Raji (cell line): ENCODE measurements around the gene SCAF11.

Experiments used
- POLR2A ChIP-seq: IDR thresholded peaks from 2 replicates; pipeline ENCODE4 v1.6.1; 2011; ENCODE audit warnings: low read depth, low read length, control low read depth; ENCODE audit not compliant: insufficient read depth

Gene SCAF11

GRCh38 chr12:45981075-45981837 is 9.1 kb downstream of the SCAF11 start:
- no peak for TF ChIP-seq POLR2A

GRCh38 chr12:45980540-45980939 is 9.8 kb downstream of the SCAF11 start:
- no peak for TF ChIP-seq POLR2A

- TF ChIP-seq POLR2A = no peak
These were observed 12.3 kb downstream of the SCAF11 start for GRCh38 chr12:45978108-45978507.

- TF ChIP-seq POLR2A = no peak
These were observed 12.8 kb downstream of the SCAF11 start for GRCh38 chr12:45977620-45978019.

- no peak for TF ChIP-seq POLR2A
These were observed 14.9 kb downstream of the SCAF11 start for GRCh38 chr12:45975506-45975905.

- TF ChIP-seq POLR2A = no peak
These were observed 15.5 kb downstream of the SCAF11 start for GRCh38 chr12:45974883-45975282.

- TF ChIP-seq POLR2A = no peak
These were observed 16.1 kb downstream of the SCAF11 start for GRCh38 chr12:45974171-45974719.

- TF ChIP-seq POLR2A = no peak
These were observed 16.8 kb downstream of the SCAF11 start for GRCh38 chr12:45973526-45973925.

GRCh38 chr12:45970391-45970790 is 20.0 kb downstream of the SCAF11 start:
- no peak for TF ChIP-seq POLR2A

- no peak for TF ChIP-seq POLR2A
These were observed 21.3 kb downstream of the SCAF11 start for GRCh38 chr12:45969084-45969483.

- TF ChIP-seq POLR2A = no peak
These were observed 23.9 kb downstream of the SCAF11 start for GRCh38 chr12:45966486-45966885.

- no peak for TF ChIP-seq POLR2A
These were observed 27.6 kb downstream of the SCAF11 start for GRCh38 chr12:45962553-45963325.

- no peak for TF ChIP-seq POLR2A
These were observed 30.6 kb downstream of the SCAF11 start for GRCh38 chr12:45959728-45960127.

GRCh38 chr12:45959025-45959424 is 31.3 kb downstream of the SCAF11 start:
- TF ChIP-seq POLR2A = no peak

- no peak for TF ChIP-seq POLR2A
These were observed 41.8 kb downstream of the SCAF11 start for GRCh38 chr12:45948546-45948945.

- no peak for TF ChIP-seq POLR2A
These were observed 43.9 kb downstream of the SCAF11 start for GRCh38 chr12:45946435-45946834.
